GM12872 (cell line): ENCODE results near the gene ATXN2.

Source experiments
- TF ChIP-seq, protein P1 (sequence below): IDR thresholded peaks from 3 replicates; pipeline ENCODE4 v1.5.1; 2011; ENCODE audit warnings: low read depth, mild to moderate bottlenecking, low read length, moderate library complexity; ENCODE audit not compliant: insufficient read depth

ATXN2 gene

DNA sequence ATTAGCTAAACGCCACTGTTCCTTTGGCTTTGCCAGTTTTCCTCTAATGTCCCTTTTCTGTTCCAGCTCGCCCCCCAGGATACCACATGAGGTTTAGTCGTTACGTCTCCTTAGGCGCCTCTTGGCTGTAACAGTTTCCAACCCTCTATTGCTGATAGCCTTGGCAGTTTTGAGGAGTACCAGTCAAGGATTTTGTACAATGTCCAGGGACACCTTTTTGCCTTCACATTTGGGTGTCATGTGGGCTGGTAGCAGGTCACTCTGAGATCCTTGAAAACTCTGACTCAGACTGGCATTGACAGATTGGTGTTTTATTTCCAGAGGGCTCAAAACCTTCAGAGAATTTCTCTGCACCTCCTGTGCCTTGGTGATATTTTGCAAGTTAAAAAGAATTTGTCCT lies 179.3 kb downstream of the ATXN2 start:
- TF ChIP-seq, protein P1, sequence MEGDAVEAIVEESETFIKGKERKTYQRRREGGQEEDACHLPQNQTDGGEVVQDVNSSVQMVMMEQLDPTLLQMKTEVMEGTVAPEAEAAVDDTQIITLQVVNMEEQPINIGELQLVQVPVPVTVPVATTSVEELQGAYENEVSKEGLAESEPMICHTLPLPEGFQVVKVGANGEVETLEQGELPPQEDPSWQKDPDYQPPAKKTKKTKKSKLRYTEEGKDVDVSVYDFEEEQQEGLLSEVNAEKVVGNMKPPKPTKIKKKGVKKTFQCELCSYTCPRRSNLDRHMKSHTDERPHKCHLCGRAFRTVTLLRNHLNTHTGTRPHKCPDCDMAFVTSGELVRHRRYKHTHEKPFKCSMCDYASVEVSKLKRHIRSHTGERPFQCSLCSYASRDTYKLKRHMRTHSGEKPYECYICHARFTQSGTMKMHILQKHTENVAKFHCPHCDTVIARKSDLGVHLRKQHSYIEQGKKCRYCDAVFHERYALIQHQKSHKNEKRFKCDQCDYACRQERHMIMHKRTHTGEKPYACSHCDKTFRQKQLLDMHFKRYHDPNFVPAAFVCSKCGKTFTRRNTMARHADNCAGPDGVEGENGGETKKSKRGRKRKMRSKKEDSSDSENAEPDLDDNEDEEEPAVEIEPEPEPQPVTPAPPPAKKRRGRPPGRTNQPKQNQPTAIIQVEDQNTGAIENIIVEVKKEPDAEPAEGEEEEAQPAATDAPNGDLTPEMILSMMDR: no peak

DNA sequence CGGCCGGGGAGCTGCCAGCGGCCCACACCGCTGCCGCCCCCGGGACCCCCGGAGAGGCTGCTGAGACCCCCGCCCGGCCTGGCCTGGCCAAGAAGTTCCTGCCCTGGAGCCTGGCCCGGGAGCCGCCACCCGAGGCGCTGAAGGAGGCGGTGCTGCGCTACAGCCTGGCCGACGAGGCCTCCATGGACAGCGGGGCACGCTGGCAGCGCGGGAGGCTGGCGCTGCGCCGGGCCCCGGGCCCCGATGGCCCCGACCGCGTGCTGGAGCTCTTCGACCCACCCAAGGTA lies 180.6 kb downstream of the ATXN2 start:
- TF ChIP-seq, protein P1: no peak

DNA sequence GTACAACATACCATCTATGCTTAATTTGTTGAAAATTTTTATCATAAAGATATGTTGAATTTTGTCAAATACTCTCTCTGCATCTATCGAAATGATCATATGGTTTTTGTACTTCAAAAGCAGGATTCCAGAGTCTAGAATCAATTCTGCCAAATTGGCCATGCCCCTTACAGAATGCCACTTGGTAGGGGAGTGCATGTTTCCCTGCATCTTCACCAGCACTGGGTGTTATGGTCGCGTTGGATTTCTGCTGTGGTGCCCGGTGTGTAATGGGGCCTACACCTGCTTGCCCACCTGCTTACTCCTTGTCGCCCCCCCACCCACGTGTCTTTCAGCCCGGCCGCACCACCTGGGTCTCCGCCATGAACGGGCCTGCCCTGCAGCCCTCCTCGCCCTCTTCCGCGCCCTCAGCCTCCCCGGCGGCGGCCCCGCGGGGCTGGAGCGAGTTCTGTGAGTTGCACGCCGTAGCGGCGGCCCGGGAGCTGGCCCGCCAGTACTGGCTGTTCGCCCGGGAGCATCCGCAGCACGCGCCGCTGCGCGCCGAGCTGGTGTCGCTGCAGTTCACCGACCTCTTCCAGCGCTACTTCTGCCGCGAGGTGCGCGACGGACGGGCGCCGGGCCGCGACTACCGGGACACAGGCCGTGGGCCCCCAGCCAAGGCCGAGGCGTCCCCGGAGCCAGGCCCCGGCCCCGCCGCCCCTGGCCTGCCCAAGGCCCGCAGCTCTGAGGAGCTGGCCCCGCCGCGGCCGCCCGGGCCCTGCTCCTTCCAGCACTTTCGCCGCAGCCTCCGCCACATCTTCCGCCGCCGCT lies 181.1 kb downstream of the ATXN2 start:
- TF ChIP-seq, protein P1: no peak

DNA sequence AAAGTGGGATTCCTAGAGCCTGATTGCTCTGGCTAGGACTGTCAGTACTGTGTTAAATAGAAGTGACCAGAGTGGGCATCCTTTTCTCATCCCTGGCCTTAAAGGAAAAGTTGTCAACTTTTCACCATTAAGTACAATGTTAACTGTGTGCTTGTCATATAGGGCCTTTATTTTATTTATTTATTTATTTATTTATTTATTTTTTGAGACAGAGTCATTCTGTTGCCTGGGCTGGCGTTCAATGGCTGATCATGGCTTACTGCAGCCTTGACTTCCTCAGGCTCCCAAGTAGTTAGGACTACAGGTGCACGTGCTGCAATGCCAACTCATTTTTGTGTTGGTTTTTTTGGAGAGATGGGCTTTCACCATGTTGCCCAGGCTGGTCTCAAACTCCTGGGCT lies 181.8 kb downstream of the ATXN2 start:
- TF ChIP-seq, protein P1: no peak

DNA sequence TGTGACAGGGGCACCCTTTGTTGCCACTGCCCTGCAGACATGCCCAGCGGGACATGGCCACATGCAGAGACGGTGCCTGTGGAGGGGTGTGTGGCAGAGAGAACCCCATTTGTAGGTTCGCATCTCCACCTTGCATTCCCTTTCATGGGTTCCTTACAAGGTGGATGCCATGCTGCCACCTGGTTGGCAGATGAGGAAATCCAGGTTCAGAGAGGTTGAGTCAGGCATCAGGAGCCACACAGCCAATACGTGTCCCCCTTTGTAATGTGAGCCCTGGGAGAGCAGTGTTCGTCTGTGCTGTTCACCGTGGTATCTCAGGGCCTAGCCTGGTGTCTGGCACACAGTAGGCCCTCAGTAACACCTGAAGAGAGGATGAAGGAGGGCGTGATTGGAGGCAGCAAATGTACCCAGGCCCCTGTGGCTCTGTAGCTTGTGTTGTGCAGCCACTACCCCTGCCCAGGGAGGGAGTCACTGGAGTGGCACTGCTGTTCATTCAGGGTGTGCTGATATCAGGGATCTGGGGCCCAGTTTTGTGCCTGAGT lies 184.3 kb downstream of the ATXN2 start:
- TF ChIP-seq, protein P1: no peak

DNA sequence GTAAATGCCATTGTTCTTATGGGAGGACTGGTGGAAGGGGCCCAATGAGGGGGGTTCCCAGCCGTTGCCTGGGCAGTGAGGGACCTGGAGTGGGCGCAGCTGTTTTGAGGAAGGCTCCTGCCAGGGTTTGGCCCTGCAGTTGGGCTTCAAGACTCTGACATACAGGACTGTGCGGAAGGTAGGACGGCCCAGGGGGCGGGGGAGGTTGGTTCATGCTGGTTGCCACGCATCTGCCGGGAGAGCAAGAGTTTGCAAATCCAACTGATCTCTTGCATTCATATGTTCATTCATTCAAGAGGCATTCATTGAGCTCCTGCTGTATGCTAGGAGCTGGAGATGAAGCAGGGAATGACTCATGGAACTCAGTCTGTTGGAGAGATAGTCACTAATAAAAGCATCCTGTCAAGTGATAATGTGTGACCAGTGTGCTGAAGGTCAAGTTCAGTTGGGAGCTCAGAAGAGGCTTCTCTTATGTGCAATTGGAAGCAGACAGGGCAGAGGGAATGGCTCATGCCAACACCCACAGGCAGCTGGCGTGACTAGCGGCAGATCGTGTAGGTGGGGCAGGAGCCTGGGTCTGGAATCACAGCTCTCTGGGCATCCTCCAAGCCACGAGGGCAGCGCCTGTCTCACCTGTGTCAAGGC lies 185.6 kb downstream of the ATXN2 start:
- TF ChIP-seq, protein P1: no peak

DNA sequence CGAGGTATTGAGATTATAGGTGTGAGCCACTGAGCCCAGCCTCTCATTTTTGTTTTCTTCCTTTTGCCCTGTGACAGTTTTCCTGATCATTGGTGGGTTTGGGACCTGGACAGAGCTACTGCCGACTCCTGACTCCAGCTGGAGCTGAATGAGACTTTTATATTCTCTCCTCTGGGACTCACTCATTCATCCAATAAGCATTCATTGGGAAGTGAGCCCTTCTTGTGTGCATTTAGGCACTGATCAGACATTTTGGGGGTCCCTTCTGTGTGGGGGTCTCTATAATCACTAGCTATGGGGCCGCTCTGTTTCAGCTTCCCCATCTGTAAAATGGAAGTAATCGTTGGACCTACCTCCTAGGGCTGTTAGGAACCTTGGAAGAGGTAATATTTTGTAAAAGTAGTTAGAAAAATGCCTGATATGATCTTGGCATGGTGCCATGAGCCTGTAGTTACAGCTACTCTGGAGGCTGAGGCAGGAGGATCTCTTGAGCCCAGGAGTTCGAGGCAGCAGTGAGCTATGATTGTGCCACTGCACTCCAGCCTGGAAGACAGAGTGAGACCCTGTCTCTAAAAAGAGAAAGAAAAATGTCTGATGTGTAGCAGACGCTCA lies 186.2 kb downstream of the ATXN2 start:
- TF ChIP-seq, protein P1: no peak
